Fibroblast of lung (primary cell): Measurements from ENCODE around the gene CDK2AP2.

Experiments
- EZH2 ChIP-seq: IDR thresholded peaks from 2 replicates; pipeline ENCODE4 v1.5.1; 2012; ENCODE audit warnings: low read length, control low read depth, mild to moderate bottlenecking; ENCODE audit errors: missing control alignments
- TF ChIP-seq, protein P1 (sequence below), 2 donors: IDR thresholded peaks in 1 of 2; conservative IDR thresholded peaks in 1 of 2; 1 replicate in 1 of 2; 2 replicates in 1 of 2; pipeline ENCODE4 v1.5.1; 2011 to 2012; ENCODE audit warnings: low read length in 2 of 2, control low read depth in 1 of 2, inconsistent platforms in 1 of 2, low read depth in 1 of 2, mild to moderate bottlenecking in 1 of 2

DNA sequence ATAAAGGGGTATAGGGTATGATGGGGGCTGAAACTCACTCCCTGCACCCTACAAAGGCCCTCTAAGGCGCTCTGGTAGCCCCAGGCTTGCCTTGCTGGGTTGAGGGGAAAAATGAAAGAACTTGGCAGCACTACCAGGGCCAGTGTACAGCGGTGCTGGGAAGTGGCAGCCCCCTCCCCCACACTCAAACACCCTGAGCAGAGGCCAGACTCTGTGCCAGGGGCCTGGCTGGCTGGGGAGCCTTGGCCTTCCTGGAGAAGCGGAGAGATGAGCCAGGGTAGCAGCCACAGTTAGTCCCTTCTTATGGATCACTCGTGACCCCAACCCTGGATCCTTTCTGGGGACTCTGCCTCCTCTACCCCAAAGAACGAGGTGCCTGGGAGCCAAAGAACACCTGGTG is 41.6 kb downstream of the CDK2AP2 start:
- TF ChIP-seq, protein P1, sequence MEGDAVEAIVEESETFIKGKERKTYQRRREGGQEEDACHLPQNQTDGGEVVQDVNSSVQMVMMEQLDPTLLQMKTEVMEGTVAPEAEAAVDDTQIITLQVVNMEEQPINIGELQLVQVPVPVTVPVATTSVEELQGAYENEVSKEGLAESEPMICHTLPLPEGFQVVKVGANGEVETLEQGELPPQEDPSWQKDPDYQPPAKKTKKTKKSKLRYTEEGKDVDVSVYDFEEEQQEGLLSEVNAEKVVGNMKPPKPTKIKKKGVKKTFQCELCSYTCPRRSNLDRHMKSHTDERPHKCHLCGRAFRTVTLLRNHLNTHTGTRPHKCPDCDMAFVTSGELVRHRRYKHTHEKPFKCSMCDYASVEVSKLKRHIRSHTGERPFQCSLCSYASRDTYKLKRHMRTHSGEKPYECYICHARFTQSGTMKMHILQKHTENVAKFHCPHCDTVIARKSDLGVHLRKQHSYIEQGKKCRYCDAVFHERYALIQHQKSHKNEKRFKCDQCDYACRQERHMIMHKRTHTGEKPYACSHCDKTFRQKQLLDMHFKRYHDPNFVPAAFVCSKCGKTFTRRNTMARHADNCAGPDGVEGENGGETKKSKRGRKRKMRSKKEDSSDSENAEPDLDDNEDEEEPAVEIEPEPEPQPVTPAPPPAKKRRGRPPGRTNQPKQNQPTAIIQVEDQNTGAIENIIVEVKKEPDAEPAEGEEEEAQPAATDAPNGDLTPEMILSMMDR (conservative IDR thresholded peaks at IDR 0.05 in 1 of 2, IDR thresholded peaks at IDR 0.05 in 1 of 2; ENCODE audit: low read depth in 1 of 2, low read length in 2 of 2) = no peak
- TF ChIP-seq EZH2 = no peak
